GM06990 (cell line): ENCODE data around the gene DMRTC2.

ENCODE experiments used
- DNase-seq: peaks from one replicate; pipeline ENCODE4 v3.0.0-alpha.2; 2011; ENCODE audit not compliant: insufficient read length; ENCODE audit errors: extremely low read depth
- H3K27me3 ChIP-seq: replicated peaks from 2 replicates; pipeline ENCODE4 v1.6.0; 2011; ENCODE audit warnings: low read length; ENCODE audit not compliant: control insufficient read depth, insufficient read depth
- H3K36me3 ChIP-seq: 2 replicates; pipeline ENCODE4 v1.5.1; 2011; ENCODE audit warnings: low read length; ENCODE audit not compliant: control insufficient read depth, insufficient read depth
- H3K4me3 ChIP-seq: replicated peaks from 2 replicates; pipeline ENCODE4 v1.5.1; 2011; ENCODE audit warnings: low read depth, mild to moderate bottlenecking, control low read depth, low read length
- TF ChIP-seq, protein P1 (sequence below): IDR thresholded peaks from 2 replicates; pipeline ENCODE4 v1.5.1; 2011; ENCODE audit warnings: low read length, control low read depth, mild to moderate bottlenecking, inconsistent platforms; ENCODE audit not compliant: insufficient read depth, poor library complexity, severe bottlenecking

DMRTC2 gene

GRCh38 chr19:41887711-41888382 lies 43.0 kb downstream of the DMRTC2 start:
- DNase-seq: peak; percentile 58
- Histone ChIP-seq H3K36me3 (peaks cover 22% of the 10 kb centered on the region), H3K4me3 (peak overlapping the region; percentile 64), H3K27me3 (no peaks in the 10 kb centered on the region)
- TF ChIP-seq, protein P1, sequence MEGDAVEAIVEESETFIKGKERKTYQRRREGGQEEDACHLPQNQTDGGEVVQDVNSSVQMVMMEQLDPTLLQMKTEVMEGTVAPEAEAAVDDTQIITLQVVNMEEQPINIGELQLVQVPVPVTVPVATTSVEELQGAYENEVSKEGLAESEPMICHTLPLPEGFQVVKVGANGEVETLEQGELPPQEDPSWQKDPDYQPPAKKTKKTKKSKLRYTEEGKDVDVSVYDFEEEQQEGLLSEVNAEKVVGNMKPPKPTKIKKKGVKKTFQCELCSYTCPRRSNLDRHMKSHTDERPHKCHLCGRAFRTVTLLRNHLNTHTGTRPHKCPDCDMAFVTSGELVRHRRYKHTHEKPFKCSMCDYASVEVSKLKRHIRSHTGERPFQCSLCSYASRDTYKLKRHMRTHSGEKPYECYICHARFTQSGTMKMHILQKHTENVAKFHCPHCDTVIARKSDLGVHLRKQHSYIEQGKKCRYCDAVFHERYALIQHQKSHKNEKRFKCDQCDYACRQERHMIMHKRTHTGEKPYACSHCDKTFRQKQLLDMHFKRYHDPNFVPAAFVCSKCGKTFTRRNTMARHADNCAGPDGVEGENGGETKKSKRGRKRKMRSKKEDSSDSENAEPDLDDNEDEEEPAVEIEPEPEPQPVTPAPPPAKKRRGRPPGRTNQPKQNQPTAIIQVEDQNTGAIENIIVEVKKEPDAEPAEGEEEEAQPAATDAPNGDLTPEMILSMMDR: peak; percentile 58

DNA sequence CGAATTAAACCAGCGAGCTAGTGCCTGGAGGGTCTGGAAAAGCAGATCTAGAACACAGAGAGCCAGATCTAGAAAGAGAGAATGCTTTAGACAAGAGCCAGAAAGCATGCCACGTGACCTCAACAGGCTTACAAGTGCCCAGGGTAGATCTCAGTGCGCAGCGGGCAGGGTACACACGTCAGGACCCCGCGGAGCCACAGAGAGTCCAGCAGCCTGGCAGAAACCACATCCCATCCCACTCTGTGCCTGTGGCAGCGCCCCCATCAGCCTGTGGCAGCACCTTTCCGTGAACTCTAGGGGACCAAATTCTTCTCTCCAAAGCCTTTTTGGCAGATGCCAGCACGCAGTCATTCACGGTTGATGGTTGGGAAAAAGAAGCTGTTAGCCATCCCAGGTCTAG lies 44.1 kb downstream of the DMRTC2 start:
- Histone ChIP-seq H3K4me3 (no peak overlapping the region), H3K27me3 (no peaks in the 10 kb centered on the region), H3K36me3 (peaks cover 22% of the 10 kb centered on the region)
- TF ChIP-seq, protein P1: no peak
- DNase-seq: no peak

DNA sequence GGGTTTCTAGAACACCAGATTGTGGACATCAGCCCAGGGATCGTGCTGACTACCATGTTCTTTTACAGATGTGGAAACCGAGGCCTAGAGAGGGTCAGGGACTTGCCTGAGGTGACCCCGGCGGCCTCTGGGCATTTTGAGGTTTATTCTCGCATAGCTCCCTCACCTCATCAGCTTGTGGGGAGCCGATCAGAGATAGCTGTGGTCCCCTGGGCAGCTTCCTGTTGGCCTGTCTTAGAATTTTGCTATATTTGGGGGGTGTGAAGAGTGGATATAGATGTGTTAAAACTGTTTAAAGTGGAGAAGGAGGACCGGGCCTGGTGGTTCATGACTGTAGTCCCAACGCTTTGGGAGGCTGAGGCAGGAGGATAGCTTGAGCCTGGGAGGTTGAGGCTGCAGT lies 45.1 kb downstream of the DMRTC2 start:
- no peaks in the 10 kb centered on the region for H3K27me3 ChIP-seq
- peaks cover 26% of the 10 kb centered on the region for H3K36me3 ChIP-seq
- TF ChIP-seq, protein P1: no peak

GRCh38 chr19:41890936-41891335 lies 46.1 kb downstream of the DMRTC2 start:
- H3K36me3 ChIP-seq: peaks cover 36% of the 10 kb centered on the region

More for the DNA sequence above, 45.1 kb downstream of the DMRTC2 start:
- no peak for DNase-seq
- H3K4me3 ChIP-seq: no peak overlapping the region

DNA sequence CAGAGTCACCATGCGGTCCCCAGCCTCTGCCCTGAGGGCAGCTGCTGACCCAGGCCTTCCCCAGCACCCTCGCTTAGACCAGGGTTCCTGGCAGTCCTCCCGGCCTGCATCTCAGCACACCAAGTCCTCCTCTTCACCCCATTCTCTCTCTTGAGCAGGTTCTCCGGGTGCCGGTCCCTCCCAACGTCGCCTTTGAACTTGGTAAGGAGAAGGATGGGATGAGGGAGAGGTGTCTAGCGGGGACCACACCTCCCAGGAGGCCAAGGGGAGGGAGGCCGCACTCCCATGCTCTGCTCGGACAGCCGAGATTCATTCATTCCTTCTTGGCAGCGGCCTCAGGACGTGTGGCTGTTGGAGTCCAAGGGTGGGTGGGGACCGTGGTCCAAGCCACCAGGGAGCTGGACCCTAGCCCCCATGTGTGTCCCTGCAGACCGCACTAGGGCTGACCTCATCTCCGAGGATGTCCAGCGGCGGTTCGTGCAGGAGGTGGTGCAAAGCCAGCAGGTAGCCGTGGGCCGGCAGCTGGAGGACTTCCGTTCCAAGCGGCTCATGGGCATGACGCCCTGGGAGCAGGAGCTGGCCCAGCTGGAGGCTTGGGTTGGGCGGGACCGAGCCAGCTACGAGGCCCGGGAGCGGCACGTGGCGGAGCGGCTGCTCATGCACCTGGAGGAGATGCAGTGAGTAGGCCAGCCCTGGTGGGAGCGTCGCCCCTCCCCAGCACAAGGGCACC lies 47.5 kb downstream of the DMRTC2 start:
- TF ChIP-seq, protein P1: no peak
- H3K27me3 ChIP-seq: no peaks in the 10 kb centered on the region
- no peak for DNase-seq
- peaks cover 41% of the 10 kb centered on the region for H3K36me3 ChIP-seq
- H3K4me3 ChIP-seq: no peak overlapping the region

More at GRCh38 chr19:41890936-41891335, 46.1 kb downstream of the DMRTC2 start:
- DNase-seq: no peak
- no peaks in the 10 kb centered on the region for H3K27me3 ChIP-seq
- TF ChIP-seq, protein P1: no peak
- no peak overlapping the region for H3K4me3 ChIP-seq

- H3K4me3 ChIP-seq: no peak overlapping the region
- DNase-seq: no peak
- H3K27me3 ChIP-seq: no peaks in the 10 kb centered on the region
- TF ChIP-seq, protein P1: peak; percentile 33
- H3K36me3 ChIP-seq: peaks cover 44% of the 10 kb centered on the region
Observed at GRCh38 chr19:41893899-41894298, 49.1 kb downstream of the DMRTC2 start.
